Measurements from ENCODE around the gene RTF1.
"Not testable (repeated sequence)": the region's sequence is repeated elsewhere in the genome, so short reads cannot be mapped to it uniquely, and the experiment has no call there.

Gene RTF1

DNA sequence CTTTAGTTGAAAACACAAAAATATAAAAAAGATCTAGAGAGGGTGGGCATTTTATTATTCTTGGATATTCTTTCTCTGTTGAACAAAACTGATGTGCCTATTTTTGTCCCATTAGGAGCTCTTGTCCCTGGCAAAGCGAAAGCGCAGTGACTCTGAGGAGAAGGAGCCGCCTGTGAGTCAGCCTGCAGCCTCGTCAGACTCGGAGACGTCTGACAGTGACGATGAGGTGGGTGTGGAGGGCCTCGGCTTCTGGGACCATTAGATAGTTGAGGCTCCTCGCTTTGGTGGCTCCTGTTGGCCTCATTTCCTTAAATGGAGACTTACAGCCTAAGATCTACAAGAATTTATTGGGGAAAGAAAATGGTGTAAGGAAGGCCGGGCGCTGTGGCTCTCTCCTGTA is 21.3 kb downstream of the RTF1 start:
- DNase-seq: no peak

DNA sequence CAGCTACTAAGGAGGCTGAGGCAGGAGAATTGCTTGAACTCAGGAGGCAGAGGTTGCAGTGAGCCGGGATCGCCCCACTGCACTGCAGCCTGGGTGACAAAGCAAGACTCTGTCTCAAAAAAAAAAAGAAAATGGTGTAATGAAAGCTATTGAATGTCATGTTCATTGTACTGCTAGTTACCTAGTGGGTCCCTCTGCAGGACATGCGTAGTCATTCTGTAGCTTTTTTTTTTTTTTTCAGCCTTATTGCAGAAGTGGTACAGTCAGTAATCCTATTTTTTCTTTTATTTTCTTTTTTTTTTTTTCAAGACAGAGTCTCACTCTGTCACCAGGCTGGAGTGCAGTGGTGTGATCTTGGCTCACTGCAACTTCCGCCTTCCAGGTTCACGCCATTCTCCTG is 21.9 kb downstream of the RTF1 start:
- DNase-seq: not testable (repeated sequence)

DNA sequence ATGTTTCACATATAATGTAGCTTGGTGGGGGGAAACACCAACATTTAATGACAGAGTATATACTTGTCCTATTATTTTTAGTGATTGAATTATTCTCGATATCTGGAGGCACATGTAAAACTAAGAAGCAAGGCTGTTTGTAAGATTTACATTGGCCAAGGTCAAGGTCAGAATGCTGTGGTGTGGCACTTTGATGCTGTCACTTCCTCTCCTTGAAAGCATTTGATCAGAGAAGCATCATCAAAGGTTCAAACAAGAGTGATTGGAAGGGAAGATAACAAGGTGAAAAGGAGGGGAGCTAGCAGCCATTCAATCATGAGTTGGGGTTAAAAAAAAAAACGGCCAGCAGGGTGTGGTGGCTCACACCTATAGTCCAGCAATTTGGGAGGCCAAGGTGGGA is 26.4 kb downstream of the RTF1 start:
- DNase-seq: no peak

DNA sequence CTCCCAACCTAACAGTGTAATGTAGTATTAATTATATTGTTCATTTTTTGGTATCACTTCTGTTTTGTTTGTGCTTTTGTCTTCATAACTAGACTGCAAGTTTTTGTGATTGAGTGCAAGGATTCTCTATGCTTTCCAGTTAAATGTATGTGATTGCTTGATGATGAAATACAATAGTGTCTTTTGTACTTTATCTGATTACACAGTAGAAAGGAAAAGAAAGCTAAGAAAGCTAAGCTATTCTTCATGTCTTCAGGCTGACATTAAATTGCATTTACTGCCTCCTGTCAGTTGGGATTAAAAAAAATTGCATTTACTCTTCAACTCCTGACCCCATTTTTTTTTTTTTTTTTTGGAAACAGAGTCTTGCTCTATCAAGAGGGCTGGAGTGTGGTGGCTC is 28.5 kb downstream of the RTF1 start:
- DNase-seq: no peak

DNA sequence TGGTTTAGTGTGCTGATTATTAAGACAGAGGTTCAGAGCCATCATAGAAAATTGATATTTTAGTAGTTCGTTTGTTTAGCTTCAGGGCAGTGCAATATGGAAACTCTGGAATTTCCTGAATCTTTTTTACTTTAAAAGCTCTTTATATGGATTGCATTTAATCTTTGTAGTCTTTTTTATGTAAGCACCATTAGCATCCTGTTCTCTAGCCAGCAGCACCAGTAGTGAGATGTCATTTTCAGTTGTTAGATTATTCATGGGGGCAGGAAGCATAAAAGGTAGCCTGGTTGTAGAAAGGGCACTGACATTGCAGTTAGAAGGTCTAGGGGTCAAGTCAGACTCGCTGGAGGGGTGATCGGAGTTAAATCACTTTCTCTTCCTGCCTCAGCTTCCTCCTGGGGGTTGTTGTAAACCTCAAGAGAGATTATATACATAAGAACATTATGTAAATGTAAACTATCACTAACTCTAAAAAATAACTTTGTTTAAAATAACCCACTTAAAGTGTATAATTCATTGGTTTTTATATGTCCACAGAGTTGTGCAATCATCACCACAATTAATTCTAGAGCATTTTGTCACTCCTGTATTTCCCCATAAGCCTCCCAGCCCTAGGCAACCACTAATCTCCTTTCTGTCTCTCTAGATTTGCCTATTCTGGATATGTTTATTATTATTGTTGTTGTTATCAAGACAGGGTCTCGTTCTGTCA is 45.3 kb downstream of the RTF1 start:
- no peak for DNase-seq

DNA sequence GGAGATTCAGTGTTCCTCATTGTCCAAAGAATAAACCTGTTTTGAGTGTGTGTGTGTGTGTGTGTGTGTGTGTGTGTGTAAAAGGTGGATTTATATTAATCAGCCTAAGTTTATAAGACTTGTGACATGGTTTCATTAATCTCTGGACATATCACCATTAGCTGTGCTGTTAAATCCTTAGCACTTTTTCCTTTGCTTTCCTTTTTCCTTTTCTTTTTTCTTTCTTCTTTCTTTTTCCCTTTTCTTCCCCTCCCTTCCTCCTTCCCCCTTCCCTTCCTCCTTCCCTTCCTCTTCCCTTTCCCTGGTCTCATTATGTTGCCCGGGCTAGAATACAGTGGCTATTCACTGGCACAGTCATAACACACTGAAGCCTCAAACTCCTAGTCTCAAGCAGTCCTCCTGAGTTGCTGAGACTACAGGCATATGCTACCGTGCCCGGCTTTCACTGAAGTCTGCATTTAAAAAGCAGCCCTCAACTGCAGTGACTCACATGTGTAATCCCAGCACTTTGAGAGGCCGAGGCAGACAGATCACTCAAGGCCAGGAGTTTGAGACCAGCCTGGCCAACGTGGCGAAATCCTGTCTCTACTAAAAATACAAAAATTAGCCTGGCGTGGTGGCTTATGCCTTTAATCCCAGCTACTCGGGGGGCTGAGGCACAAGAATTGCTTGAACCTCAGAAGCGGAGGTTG is 48.1 kb downstream of the RTF1 start:
- DNase-seq: no peak

DNA sequence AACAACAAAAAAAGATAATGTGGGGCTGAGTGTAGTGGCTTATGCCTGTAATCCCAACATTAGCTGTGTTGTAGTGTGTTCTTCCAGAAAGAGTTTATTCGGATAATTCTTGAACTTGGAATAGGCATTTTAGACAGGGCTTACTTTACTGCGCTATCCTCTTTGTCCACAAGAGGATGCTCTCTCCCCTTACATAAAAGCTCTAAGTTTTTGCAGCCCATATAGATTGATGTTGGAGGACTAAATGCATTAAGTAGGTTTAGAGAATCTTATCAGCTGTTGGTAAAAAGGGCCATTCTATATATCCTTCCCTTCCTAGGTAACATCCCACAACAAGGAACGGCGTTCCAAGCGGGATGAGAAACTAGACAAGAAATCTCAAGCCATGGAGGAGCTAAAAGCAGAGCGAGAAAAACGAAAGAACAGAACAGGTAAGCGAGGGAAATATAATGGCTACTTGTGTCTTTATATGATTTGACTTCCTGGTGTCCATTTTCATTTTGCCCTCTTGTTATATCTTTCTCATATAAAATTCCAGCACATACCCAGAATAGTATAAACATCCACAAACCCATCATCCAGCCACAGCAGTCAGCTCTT is 49.0 kb downstream of the RTF1 start:
- no peak for DNase-seq

DNA sequence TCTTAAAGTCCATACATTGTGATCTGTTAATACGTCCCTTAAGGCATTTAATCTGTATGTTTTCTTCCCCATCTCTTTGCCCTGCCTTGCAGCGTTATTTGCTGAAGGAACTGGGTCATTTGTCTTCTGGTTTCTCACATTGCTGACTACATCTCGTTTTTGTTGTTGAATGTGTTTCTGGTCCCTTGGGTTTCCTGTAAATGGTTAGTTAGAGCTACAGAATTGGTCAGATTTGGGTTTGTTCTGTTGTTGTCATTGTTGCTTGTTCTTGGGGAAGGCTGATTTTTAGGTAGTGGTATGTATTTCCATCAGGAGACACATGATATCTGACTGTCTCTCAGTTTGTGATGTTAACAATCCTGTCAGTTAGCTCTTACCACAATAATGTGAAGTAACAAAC is 49.8 kb downstream of the RTF1 start:
- DNase-seq: no peak

DNA sequence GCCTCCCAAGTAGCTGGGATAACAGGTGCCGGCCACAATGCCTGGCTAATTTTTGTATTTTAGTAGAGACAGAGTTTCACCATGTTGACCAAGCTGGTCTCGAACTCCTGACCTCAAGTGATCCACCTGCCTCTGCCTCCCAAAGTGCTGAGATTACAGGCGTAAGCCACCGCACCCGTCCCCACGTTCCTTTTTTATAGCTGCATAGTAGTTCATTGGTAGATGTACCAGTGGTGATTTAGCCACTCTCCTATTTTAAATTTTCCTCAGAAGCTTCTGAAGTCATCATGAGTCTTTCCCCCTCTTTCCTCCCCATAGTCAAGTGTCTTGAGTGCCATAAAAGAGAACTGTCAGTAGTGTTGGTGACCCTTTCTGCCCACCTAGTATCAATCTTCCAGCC is 52.7 kb downstream of the RTF1 start:
- DNase-seq: not testable (repeated sequence)

DNA sequence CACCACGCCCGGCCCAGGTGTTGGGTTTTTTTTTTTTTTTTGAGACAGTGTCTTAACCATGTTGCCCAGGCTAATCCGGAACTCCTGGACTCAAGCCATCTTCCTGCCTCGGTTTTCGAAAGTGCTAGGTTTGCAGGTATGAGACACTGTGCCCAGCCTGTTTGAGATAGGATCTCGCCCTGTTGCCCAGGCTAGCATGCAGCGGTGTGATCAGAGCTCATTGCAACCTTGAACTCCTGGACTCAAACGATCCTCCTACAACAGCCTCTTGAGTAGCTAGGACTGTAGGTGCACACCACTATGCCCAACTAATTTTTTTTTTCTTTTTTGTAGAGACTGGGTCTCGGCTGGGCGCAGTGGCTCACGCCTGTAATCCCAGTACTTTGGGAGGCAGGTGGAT is 56.5 kb downstream of the RTF1 start:
- DNase-seq: no peak

DNA sequence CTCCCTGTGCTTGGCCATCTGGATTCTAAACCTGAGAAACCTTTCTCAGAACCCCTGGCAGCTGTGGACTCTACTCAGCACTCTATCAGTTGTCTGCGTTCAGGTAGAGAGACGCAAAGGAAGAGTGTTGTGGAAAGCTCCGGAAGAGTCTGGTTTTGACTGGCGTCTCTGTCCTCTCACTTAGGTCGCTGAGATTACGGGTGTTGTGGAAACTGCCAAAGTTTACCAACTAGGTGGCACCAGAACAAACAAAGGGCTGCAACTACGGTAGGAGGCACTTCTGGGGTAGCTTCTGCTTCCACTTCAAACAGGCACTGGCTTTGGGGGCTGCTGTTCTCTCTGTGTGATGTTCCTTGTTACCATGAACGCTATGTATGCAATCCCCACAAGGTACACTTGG is 57.5 kb downstream of the RTF1 start:
- DNase-seq: no peak

DNA sequence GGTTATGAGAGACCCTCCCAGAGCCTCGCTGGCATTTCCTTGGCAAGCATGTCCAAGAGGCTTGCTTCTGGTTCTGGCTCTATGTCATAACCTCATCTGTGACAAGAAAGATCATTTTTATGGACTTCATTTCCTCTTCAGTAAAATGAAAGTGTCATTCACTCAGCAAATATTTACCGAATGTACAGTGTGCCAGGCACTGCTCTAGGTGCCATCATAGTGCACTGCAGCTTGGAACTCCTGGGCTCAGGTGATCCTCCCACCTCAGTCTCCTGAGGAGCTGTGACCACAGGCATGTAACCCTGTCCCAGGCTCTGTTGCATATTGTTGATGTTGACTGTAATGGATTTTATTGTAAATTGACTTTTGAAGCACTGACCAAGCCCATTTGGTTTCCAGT is 58.0 kb downstream of the RTF1 start:
- DNase-seq: no peak

DNA sequence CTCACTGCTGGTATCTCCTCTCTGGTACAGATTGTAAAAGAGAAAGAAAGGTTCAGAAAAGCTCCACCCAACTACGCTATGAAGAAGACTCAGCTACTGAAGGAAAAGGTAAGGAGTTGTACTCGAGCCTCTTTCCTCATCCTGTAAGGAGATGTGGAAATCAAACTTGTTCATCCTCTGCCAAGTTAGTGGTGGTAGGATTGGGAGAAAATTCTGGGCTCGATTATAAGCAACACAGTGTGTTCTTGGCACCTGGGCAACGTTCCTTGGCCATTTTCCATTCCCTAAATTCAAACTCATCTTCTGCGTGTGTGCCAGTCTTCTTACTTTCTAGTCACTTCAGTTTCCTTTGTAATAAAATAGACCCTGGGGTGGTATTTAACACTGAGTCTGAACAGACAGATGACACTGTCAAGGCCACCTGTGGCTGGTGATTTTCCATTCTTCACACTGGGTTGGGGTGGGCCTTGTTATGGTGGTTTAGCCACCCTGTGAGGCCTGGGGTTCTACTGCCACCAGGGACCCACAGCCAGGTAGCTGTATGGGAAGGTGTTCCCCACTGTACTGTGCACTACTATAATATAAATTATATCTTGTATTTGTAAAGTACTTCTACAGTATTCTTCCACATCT is 59.6 kb downstream of the RTF1 start:
- DNase-seq: no peak

DNA sequence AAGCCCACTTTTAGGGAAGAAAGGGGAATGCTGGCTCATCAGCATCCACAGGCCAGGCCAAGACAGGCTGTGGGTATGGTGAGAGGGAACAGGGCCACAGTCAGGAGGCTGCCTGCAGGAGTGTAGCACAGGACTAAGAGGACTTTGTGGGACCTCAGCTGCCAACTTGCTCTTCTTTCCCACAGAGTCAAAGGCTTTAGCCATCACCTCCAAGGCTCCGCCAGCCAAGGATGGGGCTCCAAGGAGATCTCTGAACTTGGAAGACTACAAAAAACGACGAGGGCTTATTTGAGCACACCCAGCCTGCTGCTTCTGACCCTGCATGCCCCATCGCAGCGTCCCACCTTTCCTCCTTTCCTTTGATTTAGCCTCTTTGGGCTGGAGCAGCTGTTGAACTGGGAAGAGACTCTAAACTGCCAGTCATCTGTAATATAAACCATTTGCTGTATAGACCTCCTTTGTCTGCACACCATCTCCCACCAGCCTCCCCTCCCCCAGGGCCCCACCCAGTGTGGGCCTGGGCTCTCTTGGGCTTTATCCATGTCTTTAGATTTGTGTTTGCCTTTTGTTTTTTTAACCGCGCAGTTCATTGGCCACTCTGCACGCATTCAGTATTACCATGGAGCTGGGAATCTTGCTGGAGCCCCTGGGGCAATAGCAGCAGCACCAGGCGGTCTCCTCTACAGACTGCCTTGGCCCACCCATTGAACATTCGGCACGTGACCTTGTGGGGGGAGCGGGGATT is 63.7 kb downstream of the RTF1 start:
- DNase-seq: no peak

DNA sequence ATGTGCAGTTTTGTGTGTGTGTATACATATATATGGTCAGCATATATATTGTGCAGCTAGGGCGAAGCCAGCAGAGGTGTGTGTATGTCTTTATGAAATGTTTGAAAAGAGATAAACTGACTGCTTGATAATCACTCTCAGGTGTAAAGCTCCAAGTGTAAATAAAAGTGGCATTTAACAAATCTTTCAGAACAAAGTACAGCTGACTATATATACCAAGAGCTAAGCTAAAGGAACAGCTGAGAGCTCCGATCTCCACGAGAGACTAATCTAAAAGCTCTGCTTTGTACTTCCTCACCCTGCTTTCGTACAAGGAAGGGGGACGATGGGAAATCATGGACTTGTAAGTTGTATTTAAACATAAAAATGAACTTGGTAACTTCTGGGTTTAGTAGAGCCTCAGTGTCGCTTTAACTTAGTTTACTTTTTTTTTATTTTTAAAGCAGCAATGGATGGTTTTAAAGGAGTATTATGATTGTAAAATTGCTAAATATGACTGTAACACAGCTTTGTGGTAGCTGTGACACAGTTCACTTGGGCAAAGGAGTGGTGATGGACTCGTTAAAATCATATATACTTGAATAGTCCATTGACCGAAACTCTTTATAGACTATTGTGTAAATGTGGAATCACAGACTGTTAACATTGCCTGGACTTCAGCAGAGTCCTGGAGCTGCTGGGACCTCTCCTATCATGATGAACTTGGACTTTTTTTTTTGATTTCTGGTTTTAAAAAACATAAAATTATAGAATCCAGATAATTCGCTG is 65.4 kb downstream of the RTF1 start:
- DNase-seq: no peak

DNA sequence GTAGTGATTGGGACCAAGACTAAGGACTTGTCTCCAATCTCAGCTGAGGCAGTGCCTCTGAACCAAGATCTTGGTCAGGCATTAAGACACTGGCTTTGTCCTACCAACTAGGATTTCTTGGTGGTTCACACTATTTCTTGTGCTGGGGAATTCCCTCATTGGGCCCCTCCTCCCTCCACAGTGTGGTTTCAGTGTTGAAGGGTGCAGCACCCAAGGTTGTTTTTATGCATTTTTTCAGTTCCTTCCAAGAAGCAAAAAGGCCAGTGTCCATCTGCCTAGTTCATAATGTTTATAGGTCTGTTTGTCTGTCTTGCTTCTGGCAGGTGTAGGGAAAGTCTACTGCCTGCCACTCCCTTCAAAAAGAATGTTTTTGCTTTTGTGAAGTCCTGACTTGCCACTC is 66.2 kb downstream of the RTF1 start:
- DNase-seq: no peak

DNA sequence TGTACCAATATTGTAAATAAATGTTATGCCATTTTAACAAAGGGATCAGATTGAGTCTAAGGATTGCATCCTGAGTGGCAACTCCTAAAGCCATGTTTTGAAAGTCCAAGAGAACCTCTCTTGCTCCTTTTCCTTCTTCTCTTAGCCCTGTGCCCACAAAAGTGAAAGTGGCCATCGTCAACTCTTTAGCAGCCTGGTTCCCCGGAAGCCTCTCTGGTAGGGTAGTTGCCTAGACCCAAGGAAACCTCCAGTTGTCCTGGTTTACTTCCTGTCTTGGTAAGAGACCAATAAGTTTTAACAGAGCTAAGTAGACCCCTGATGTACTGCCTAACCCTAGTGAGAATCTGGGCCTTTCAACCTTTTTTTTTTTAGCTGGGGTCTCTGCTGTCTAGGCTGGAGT is 66.6 kb downstream of the RTF1 start:
- no peak for DNase-seq

DNA sequence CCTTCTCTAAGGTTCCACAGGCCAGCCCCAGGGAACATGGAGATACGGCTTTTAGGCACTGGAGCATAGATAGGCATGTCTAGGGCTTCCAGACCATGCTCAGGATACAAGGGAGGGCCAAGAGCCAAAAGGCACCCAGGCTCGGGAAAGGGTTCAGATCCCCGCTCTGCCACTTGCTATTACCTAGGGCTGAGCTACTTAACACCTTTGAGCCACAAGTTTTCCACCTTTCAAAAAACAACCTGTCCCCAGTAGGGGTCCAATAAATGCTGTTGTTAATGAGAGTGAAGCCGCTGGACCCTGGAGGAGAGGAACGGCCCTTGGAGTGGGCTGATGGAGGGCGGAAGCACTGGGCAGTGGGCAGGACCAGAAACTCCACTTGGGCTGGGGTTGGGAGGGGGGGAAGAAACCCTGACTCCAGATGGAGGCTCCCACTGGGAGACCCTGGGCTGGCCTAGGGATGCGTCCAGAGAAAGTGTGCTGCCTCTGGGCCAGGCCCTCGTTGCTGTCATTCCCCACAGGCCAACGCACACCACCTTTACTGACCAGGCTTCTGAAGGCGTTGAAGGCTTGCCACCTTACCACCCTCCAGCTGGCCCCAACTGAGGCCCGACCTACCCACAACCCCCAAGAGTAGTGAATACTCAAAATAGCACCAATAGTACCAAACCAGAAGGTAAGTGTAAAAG is 68.2 kb downstream of the RTF1 start:
- DNase-seq: no peak

DNA sequence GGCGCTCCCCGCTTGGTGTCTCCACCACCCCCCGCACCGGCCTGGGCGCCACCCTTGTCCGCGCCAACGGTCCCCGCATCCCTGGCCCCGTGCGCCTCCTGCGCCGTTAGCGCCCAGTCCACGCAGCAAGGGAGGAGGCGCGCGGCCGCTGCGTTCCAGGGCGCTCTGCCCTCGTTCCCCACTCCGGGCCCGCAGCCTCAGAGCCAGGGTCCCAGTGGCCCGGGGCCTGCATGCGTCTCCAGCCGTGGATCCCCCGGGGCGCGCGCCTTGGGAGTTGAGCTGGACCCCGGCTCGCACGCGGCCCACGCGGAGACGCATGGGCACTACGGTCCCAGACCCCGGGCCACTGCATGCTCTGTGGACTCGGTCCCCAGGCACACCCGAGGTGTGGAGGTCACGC is 69.4 kb downstream of the RTF1 start:
- DNase-seq: no peak

DNA sequence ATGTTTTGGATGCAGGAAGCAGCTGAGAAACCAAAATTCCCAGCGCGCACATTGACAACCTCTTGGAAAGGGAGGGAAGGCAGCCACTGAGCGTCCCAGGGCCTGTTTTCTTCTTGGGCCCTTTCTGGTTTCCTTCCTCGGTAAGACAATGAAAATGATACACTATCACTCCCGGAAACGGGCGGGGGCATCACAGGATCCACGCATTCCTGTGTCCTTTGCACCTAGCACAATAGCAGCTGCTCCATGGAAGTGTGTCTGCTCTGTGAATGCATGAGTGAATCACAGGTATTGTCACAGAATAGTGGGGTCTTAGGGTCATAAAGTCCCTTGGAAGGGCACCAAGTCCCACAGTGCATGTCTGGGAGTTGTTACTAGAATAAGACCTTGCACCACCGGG is 70.5 kb downstream of the RTF1 start:
- no peak for DNase-seq

DNA sequence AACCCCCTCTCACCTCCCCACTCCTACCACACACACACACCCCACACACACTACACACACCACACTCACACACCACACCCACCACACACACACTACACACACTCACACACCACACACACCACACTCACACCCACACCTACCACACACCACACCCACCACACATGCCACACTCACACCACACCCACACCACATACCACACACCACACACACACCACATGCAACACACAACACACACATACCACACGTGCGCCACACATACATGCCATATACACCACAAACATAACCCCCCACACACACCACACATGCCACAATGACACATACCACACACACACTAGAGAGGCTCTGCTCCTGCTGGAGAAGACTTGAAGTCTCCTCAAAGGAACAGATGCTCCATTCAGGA is 70.9 kb downstream of the RTF1 start:
- DNase-seq: no peak

DNA sequence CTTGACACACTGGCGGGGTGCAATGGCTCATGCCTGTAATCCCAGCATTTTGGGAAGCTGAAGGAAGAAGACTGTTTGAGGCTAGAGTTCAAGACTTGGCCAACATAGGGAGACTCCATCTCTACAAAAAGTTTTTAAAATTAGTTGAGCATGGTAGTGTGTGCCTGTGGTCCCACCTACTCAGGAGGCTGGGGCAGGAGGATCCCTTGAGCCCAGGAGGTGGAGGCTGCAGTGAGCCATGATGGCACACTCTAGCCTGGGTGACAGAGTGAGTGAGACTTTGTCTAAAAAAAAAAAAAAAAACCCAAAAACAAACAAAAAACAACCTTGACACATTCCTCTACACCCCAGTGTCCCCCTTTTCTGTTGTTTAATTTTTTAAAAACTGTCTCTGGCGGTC is 72.7 kb downstream of the RTF1 start:
- DNase-seq: no peak

Measured in T1000 (cell line).